Neural crest cell (in vitro differentiated cells): ENCODE results near the gene RBMS2. TPM values are rescaled to one million over a fixed set of nuclear protein-coding genes. Genes with fewer than 3 reads are reported as not detected.

ENCODE experiments used
- DNase-seq: peaks from one replicate; pipeline ENCODE4 v3.0.0; 2021; ENCODE audit warnings: low read depth, mixed read lengths, low spot score
- H3K27ac Mint-ChIP-seq: one replicate; pipeline ENCODE4 v1.8.0; 2021; ENCODE audit warnings: mild to moderate bottlenecking, mixed read lengths; ENCODE audit not compliant: unreplicated experiment
- H3K27me3 Mint-ChIP-seq: 2 replicates; pipeline ENCODE4 v1.8.0; 2021; ENCODE audit warnings: low read depth, mild to moderate bottlenecking, mixed read lengths
- H3K36me3 Mint-ChIP-seq: 2 replicates; pipeline ENCODE4 v1.8.0; 2021; ENCODE audit warnings: low read depth, mild to moderate bottlenecking, mixed read lengths
- H3K4me1 Mint-ChIP-seq: 2 replicates; pipeline ENCODE4 v1.8.0; 2021; ENCODE audit warnings: mixed read lengths
- H3K4me3 Mint-ChIP-seq: one replicate; pipeline ENCODE4 v1.8.0; 2021; ENCODE audit warnings: mild to moderate bottlenecking, mixed read lengths
- H3K9me3 Mint-ChIP-seq: 2 replicates; pipeline ENCODE4 v1.8.0; 2021; ENCODE audit warnings: mixed read lengths
- CTCF ChIP-seq: fragments of 200-600 bp; sonication (generic); conservative IDR thresholded peaks from 2 replicates; pipeline ENCODE4 v1.5.0; 2021; ENCODE audit warnings: antibody characterized with exemption, mild to moderate bottlenecking
- total RNA-seq: library from RNA; stranded (reverse); gene quantifications from 2 replicates; pipeline ENCODE4 v1.2.1, GENCODE V29; 2021

RBMS2 gene
- total RNA-seq, 1 donor from 2014 or later: 29.3 TPM

GRCh38 chr12:56635806-56636674 is 114.4 kb downstream of the RBMS2 start:
- peak; percentile 50 for DNase-seq
- no peak for TF ChIP-seq CTCF
- H3K4me3 Mint-ChIP-seq: peak overlapping the region; percentile 97
- H3K9me3 Mint-ChIP-seq: no peaks in the 10 kb centered on the region
- H3K27ac Mint-ChIP-seq: peak overlapping the region; percentile 96
- no peaks in the 10 kb centered on the region for H3K27me3 Mint-ChIP-seq
- H3K36me3 Mint-ChIP-seq: peaks cover 14% of the 10 kb centered on the region
- H3K4me1 Mint-ChIP-seq: peaks cover 71% of the 10 kb centered on the region

GRCh38 chr12:56636675-56637540 is 115.3 kb downstream of the RBMS2 start:
- peak; percentile 83 for DNase-seq
- H3K27me3 Mint-ChIP-seq: no peaks in the 10 kb centered on the region
- H3K9me3 Mint-ChIP-seq: no peaks in the 10 kb centered on the region
- peaks cover 14% of the 10 kb centered on the region for H3K36me3 Mint-ChIP-seq
- TF ChIP-seq CTCF: peak; percentile 71
- peak overlapping the region; percentile 97 for H3K4me3 Mint-ChIP-seq
- H3K4me1 Mint-ChIP-seq: peaks cover 65% of the 10 kb centered on the region
- H3K27ac Mint-ChIP-seq: peak overlapping the region; percentile 96

- H3K4me1 Mint-ChIP-seq: peaks cover 58% of the 10 kb centered on the region
- no peak overlapping the region for H3K27ac Mint-ChIP-seq
- H3K9me3 Mint-ChIP-seq: no peaks in the 10 kb centered on the region
- peak overlapping the region; percentile 97 for H3K4me3 Mint-ChIP-seq
- no peak for DNase-seq
- no peak for TF ChIP-seq CTCF
- peaks cover 18% of the 10 kb centered on the region for H3K36me3 Mint-ChIP-seq
- no peaks in the 10 kb centered on the region for H3K27me3 Mint-ChIP-seq
These were observed 116.0 kb downstream of the RBMS2 start for GRCh38 chr12:56637621-56638020.

- no peaks in the 10 kb centered on the region for H3K9me3 Mint-ChIP-seq
These were observed 119.6 kb downstream of the RBMS2 start for GRCh38 chr12:56641219-56641618.

More at GRCh38 chr12:56641219-56641618, 119.6 kb downstream of the RBMS2 start:
- peaks cover 41% of the 10 kb centered on the region for H3K4me1 Mint-ChIP-seq
- no peak overlapping the region for H3K4me3 Mint-ChIP-seq
- DNase-seq: no peak
- no peak for TF ChIP-seq CTCF
- H3K27me3 Mint-ChIP-seq: no peaks in the 10 kb centered on the region
- peaks cover 29% of the 10 kb centered on the region for H3K36me3 Mint-ChIP-seq
- H3K27ac Mint-ChIP-seq: no peak overlapping the region
